CD4-positive, alpha-beta T cell treated with Interleukin-4 for 1 hour (primary cell): ENCODE results near the gene TNFRSF8.

ENCODE experiments used
- DNase-seq, 2 donors: peaks; one replicate each; pipeline ENCODE4 v3.0.0-alpha.2; 2020 to 2022

The TNFRSF8 gene

GRCh38 chr1:12064073-12064969, 1.2 kb downstream of the TNFRSF8 start:
- DNase-seq: no peak

GRCh38 chr1:12065872-12066271, 2.8 kb downstream of the TNFRSF8 start:
- DNase-seq: no peak

- no peak for DNase-seq
These were observed 5.1 kb downstream of the TNFRSF8 start for GRCh38 chr1:12067900-12068821.

- no peak for DNase-seq
These were observed 6.6 kb downstream of the TNFRSF8 start for GRCh38 chr1:12069623-12070244.

GRCh38 chr1:12071892-12072291, 8.8 kb downstream of the TNFRSF8 start:
- DNase-seq: no peak

- DNase-seq: no peak
These were observed 9.6 kb downstream of the TNFRSF8 start for GRCh38 chr1:12072741-12073140.

GRCh38 chr1:12073796-12074195, 10.7 kb downstream of the TNFRSF8 start:
- no peak for DNase-seq

GRCh38 chr1:12075195-12076114, 12.4 kb downstream of the TNFRSF8 start:
- DNase-seq: no peak

- DNase-seq: no peak
These were observed 13.4 kb downstream of the TNFRSF8 start for GRCh38 chr1:12076425-12077005.

GRCh38 chr1:12078575-12078937, 15.5 kb downstream of the TNFRSF8 start:
- no peak for DNase-seq

GRCh38 chr1:12078938-12079861, 16.1 kb downstream of the TNFRSF8 start:
- DNase-seq: peak in 1 of 2 donors; percentile 51

- DNase-seq: no peak
These were observed 17.1 kb downstream of the TNFRSF8 start for GRCh38 chr1:12080156-12080555.

GRCh38 chr1:12080773-12081556, 17.9 kb downstream of the TNFRSF8 start:
- no peak for DNase-seq

GRCh38 chr1:12081648-12082396, 18.7 kb downstream of the TNFRSF8 start:
- no peak for DNase-seq

GRCh38 chr1:12082988-12083387, 19.9 kb downstream of the TNFRSF8 start:
- no peak for DNase-seq

GRCh38 chr1:12083766-12084165, 20.7 kb downstream of the TNFRSF8 start:
- no peak for DNase-seq

- DNase-seq: no peak
These were observed 22.6 kb downstream of the TNFRSF8 start for GRCh38 chr1:12085643-12086260.

GRCh38 chr1:12087797-12088314, 24.8 kb downstream of the TNFRSF8 start:
- DNase-seq: peak; percentile 42 to 73
